Superior temporal gyrus (tissue), 1 donor: Measurements from ENCODE around the gene C14orf39.
"Not testable (repeated sequence)": the region's sequence is repeated elsewhere in the genome, so short reads cannot be mapped to it uniquely, and the experiment has no call there.

Experiments used
- DNase-seq: peaks from one replicate; pipeline ENCODE4 v3.0.0-alpha.2; 2016; ENCODE audit errors: extremely low spot score

C14orf39 gene

GRCh38 chr14:60490270-60490669 is 4.4 kb upstream of the C14orf39 start:
- DNase-seq, result no peak

GRCh38 chr14:60488175-60488574 is 2.3 kb upstream of the C14orf39 start:
- no peak for DNase-seq

- no peak for DNase-seq
Measured at GRCh38 chr14:60487211-60487610, 1.3 kb upstream of the C14orf39 start.

- DNase-seq, result no peak
Measured at GRCh38 chr14:60485057-60485597, 736 bp downstream of the C14orf39 start.

DNA sequence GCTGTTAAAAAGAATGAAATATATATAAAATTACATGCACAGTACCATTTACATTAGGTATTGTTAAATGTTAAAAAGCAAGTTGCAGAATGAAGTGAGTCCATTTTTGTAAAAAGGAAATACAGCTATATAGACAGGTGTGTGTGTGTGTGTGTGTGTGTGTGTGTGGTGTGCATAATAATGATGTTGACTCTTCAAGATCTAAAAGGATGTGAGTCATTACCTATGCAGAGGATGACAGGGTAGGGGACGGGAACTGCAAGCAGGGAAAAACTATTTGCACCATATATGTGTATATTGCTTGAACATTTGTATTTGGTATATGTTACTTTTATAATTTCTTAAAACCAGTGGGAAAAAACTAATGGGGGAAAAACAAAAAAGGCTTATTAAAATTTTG is 3.1 kb downstream of the C14orf39 start:
- no peak for DNase-seq

DNA sequence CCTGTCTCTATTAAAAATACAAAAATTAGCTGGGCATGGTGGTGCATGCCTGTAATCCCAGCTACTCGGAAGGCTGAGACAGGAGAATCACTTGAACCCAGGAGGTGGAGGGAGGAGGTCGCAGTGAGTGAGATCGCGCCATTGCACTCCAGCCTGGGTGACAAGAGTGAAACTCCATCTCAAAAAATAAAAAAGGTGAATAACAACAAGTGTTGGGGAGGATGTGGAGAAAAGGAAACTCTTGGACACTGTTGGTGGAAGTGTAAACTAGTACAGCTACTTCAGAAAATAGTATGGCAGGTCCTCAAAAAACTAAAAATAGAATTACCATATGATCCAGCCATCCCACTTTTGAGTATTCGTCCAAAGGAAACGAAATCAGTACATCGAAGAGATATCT is 5.6 kb downstream of the C14orf39 start:
- not testable (repeated sequence) for DNase-seq

- DNase-seq, result no peak
Measured at GRCh38 chr14:60455875-60456274, 30.0 kb downstream of the C14orf39 start.

- no peak for DNase-seq
Measured at GRCh38 chr14:60430276-60430675, 55.6 kb downstream of the C14orf39 start.

DNA sequence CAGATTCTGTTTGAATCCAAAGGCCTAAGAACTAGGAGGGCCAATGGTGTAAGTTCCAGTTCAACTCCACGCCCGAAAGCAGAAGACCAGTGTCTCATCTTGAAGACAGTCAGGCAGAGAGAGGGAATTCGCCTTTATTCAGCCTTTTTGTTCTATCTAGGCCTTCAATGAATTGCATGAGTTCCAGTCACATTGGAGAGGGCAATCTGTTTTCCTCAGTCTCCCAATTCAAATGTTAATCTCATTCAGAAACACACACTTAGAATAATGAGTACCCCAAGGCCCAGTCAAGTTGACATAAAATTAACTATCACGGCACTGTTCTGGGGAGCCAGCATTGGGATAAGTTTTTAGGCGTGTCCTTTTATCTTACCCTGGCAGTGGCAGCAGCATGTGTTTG is 65.8 kb downstream of the C14orf39 start:
- DNase-seq, result no peak

DNA sequence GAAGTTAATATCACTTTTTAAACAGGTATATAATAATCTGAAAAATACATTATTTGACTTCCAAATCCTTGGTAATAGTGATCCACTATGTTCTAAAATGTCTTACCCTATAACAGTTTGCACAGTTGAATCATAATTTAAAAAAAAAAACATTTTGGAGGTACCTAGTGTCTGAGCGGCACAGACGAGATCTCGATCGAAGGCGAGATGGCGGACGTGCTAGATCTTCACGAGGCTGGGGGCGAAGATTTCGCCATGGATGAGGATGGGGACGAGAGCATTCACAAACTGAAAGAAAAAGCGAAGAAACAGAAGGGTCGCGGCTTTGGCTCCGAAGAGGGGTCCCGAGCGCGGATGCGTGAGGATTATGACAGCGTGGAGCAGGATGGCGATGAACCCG is 88.3 kb downstream of the C14orf39 start:
- DNase-seq, result not testable (repeated sequence)

GRCh38 chr14:60396718-60397343 is 89.0 kb downstream of the C14orf39 start:
- no peak for DNase-seq
